GM12878 (cell line): Measurements from ENCODE around the gene COPG2. TPM values are rescaled to one million over a fixed set of nuclear protein-coding genes. Genes with fewer than 3 reads are reported as not detected.

ENCODE experiments used
- ATAC-seq: fragments of 200-7000 bp; cut with Tn5 transposase; 3 replicates; pipeline ENCODE4 v1.9.1; 2020; ENCODE audit warnings: mild to moderate bottlenecking, moderate library complexity
- BruUV-seq: library from RNA; stranded (reverse); fragments of 400-500 nt; replicated peaks from 2 replicates; lab custom pipeline; 2021; lab: Mats Ljungman, UMichigan
- CTCF ChIA-PET: fragments of 300-600 bp; sonication (Branson Sonifier 250); formaldehyde crosslinking; extraction: SDS; loops from one replicate; lab custom pipeline; 2021; ENCODE audit warnings: inconsistent platforms; lab: Yijun Ruan, JAX
- POLR2A ChIA-PET: fragments of 350-600 bp; formaldehyde crosslinking; extraction: SDS; loops from one replicate; lab custom pipeline; 2021; ENCODE audit warnings: inconsistent platforms; lab: Charles Lee
- RAD21 ChIA-PET: fragments of 300-600 bp; sonication (Branson Sonifier 250); formaldehyde crosslinking; loops from one replicate; lab custom pipeline; 2023; ENCODE audit warnings: antibody characterized with exemption; ENCODE audit not compliant: unreplicated experiment; lab: Charles Lee
- SMC1A ChIA-PET: fragments of 300-600 bp; sonication (Branson Sonifier 250); formaldehyde crosslinking; loops from one replicate; lab custom pipeline; 2023; ENCODE audit not compliant: unreplicated experiment, uncharacterized antibody; lab: Charles Lee
- DNase-seq: peaks from one replicate; pipeline ENCODE4 v3.0.0-alpha.2; 2011; ENCODE audit warnings: low read depth, low spot score
- FAIRE-seq: peaks from 3 replicates; lab custom pipeline; 2011; peaks lifted over from hg19 to GRCh38; lab: Jason Lieb, UNC
- H2AFZ ChIP-seq: 2 replicates; pipeline ENCODE4 v1.6.0; 2011; ENCODE audit warnings: low read depth, low read length, control low read depth; ENCODE audit not compliant: control insufficient read depth
- H3K27ac ChIP-seq: 2 replicates; pipeline ENCODE4 v1.5.1; 2011; ENCODE audit warnings: control low read depth; ENCODE audit not compliant: control insufficient read depth, insufficient read depth
- H3K27me3 ChIP-seq, 2 experiments: replicated peaks in 1 of 2; 2 replicates each; pipeline versions ENCODE4 v1.6.0 to v1.6.1; 2011; ENCODE audit warnings: low read length in 1 of 2; ENCODE audit not compliant: control insufficient read depth in 2 of 2, insufficient read depth in 2 of 2
- H3K36me3 ChIP-seq, 2 experiments: 2 replicates each; pipeline ENCODE4 v1.5.1; 2011; ENCODE audit warnings: low read length in 1 of 2; ENCODE audit not compliant: control insufficient read depth in 2 of 2, insufficient read depth in 2 of 2
- H3K4me1 ChIP-seq: 2 replicates; pipeline ENCODE4 v1.6.1; 2011; ENCODE audit warnings: mild to moderate bottlenecking, low read length, moderate library complexity, mixed read lengths; ENCODE audit not compliant: control insufficient read depth, insufficient read depth
- H3K4me2 ChIP-seq: 2 replicates; pipeline ENCODE4 v1.6.0; 2011; ENCODE audit warnings: control low read depth; ENCODE audit not compliant: control insufficient read depth, insufficient read depth
- H3K4me3 ChIP-seq: fragments of 200-600 bp; sonication (generic); 2 replicates; pipeline ENCODE4 v1.5.1; 2016
- H3K79me2 ChIP-seq: 2 replicates; pipeline ENCODE4 v1.6.0; 2011; ENCODE audit warnings: low read length; ENCODE audit not compliant: control insufficient read depth, insufficient read depth
- H3K9ac ChIP-seq: 2 replicates; pipeline ENCODE4 v1.8.0; 2011; ENCODE audit warnings: low read length, control low read depth, mixed read lengths; ENCODE audit not compliant: control insufficient read depth, insufficient read depth
- H3K9me3 ChIP-seq: replicated peaks from 3 replicates; pipeline ENCODE4 v1.5.1; 2011; ENCODE audit warnings: mild to moderate bottlenecking, low read length; ENCODE audit not compliant: control insufficient read depth, insufficient read depth
- H4K20me1 ChIP-seq: 2 replicates; pipeline ENCODE4 v1.6.0; 2011; ENCODE audit not compliant: control insufficient read depth, insufficient read depth
- SREBF2 ChIP-seq: IDR thresholded peaks from 2 replicates; pipeline ENCODE4 v1.6.1; 2012; ENCODE audit warnings: mild to moderate bottlenecking, low read length
- ZBTB4 ChIP-seq: fragments of 450-650 bp; formaldehyde crosslinking; IDR thresholded peaks from 2 replicates; pipeline ENCODE4 v1.4.0; 2022; ENCODE audit warnings: mild to moderate bottlenecking, moderate library complexity
- WGBS: methylation state at CpG from one replicate; pipeline ENCODE4 v1.1.6; 2016; ENCODE audit warnings: low lambda C conversion rate; ENCODE audit not compliant: insufficient replicate concordance, insufficient coverage; ENCODE audit errors: missing lambda C conversion rate; 5-methylcytosine and 5-hydroxymethylcytosine counted together
- in situ Hi-C: fragments of 300-500 bp; cut with MboI; formaldehyde crosslinking; loops from 9 replicates; pipeline ENCODE4 v1.14.3; 2018; ENCODE audit warnings: mixed read lengths
- intact Hi-C: fragments of 100-400 bp; cut with micrococcal nuclease; formaldehyde crosslinking; loops from one replicate; pipeline ENCODE4 v1.14.2; 2022; ENCODE audit not compliant: unreplicated experiment
- polyA plus RNA-seq, 11 experiments: library from polyadenylated mRNA; depleted of rRNA in 4 of 11; unstranded in 6 of 11; stranded (reverse) in 5 of 11; fragments of >200 nt; fragmentation: Nextera tagmentation in 4 of 11; fragmentation: Illumina TruSeq in 1 of 11; extraction: Ambion mirVana in 4 of 11; extraction: Trizol in 1 of 11; gene quantifications; 1 replicate in 1 of 11; 2 replicates in 10 of 11; pipeline versions ENCODE4 v1.2.1 to v1.2.3, GENCODE V29; 2011 to 2016; ENCODE audit warnings: inconsistent platforms in 2 of 11, missing spikeins in 2 of 11, low read depth in 1 of 11
- total RNA-seq, 4 experiments: library from RNA; depleted of rRNA in 3 of 4; stranded (reverse); fragments of >200 nt in 3 of 4; fragmentation: Illumina TruSeq in 1 of 4; extraction: Trizol in 1 of 4; gene quantifications; 2 replicates each; pipeline versions ENCODE4 v1.2.1 to v1.2.3, GENCODE V29; 2013 to 2021
- TF ChIP-seq, protein P1 (sequence below): IDR thresholded peaks from 2 replicates; pipeline ENCODE4 v1.6.1; 2011; ENCODE audit warnings: borderline replicate concordance, low read depth, mild to moderate bottlenecking, moderate library complexity, low read length; ENCODE audit not compliant: insufficient read depth, poor library complexity, severe bottlenecking

The COPG2 gene
- total and polyA plus RNA-seq, 10 of the 15 experiments (the other 5 are each of a cell fraction or from before 2014, with no cell fraction given), result 3.4 to 37.8 (median 16.7) TPM

DNA sequence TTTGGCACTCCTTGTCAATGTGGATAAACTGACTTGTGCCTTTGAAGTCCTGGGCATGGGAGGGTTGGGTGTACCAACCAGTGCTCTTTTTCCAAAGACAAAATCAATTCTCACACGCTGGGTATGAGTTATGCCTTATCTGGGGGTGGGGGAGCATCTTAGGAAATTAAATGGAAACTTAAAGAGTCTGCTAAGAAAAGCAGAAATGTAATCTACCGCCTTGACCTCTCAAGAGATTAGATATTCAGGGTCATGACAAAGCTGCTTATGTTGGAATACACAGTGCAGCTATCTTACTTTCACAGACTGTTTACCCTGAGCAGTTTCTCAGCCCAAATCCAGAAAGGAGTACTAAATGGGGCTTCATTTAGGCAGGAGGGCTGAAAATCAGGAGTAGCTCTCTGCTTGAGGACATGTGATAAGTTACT, 174.1 kb downstream of the COPG2 start:
- no peak for ATAC-seq
- intact Hi-C loops (loop anchor here (5.0 kb wide), 1 partner anchor 252 kb away; no protein-coding TSS in a partner anchor), in situ Hi-C loops (no loop called here)
- ChIA-PET RAD21 (no interaction called here), SMC1A (no interaction called here), POLR2A (interaction anchor here (0.5 kb wide), 1 partner anchor 18 kb away, joined by 3 read pairs; no protein-coding TSS in a partner anchor), CTCF (no interaction called here)
- Histone ChIP-seq H3K4me2 (no peak overlapping the region), H4K20me1 (no peaks in the 10 kb centered on the region), H3K27me3 (no peaks in the 10 kb centered on the region; a peak in 2 of 4 replicates), H3K4me1 (no peaks in the 10 kb centered on the region), H2AFZ (no peak overlapping the region), H3K27ac (no peak overlapping the region), H3K36me3 (no peaks in the 10 kb centered on the region), H3K4me3 (no peak overlapping the region), H3K9ac (no peak overlapping the region), H3K9me3 (no peaks in the 10 kb centered on the region; the same call in 2 of the 3 replicates), H3K79me2 (no peaks in the 10 kb centered on the region)
- 73% methylated on average over 2 of the region's 2 CpGs for WGBS
- BruUV-seq, result no TSS peak
- no peak for TF ChIP-seq ZBTB4 (CRISPR knock-in tag)
- no peak for TF ChIP-seq SREBF2
- TF ChIP-seq, protein P1, sequence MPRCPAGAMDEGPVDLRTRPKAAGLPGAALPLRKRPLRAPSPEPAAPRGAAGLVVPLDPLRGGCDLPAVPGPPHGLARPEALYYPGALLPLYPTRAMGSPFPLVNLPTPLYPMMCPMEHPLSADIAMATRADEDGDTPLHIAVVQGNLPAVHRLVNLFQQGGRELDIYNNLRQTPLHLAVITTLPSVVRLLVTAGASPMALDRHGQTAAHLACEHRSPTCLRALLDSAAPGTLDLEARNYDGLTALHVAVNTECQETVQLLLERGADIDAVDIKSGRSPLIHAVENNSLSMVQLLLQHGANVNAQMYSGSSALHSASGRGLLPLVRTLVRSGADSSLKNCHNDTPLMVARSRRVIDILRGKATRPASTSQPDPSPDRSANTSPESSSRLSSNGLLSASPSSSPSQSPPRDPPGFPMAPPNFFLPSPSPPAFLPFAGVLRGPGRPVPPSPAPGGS, result no peak
- FAIRE-seq, result no peak
- DNase-seq, result no peak
